DOHH2 (cell line): ENCODE measurements around the gene ACBD5.

ENCODE experiments used
- CTCF ChIP-seq: fragments of 200-600 bp; sonication (generic); IDR thresholded peaks from one replicate; pipeline ENCODE4 v1.5.1; 2014; ENCODE audit warnings: antibody characterized with exemption, mild to moderate bottlenecking, low read depth, low read length; ENCODE audit not compliant: poor library complexity, severe bottlenecking
- EZH2phosphoT487 ChIP-seq: fragments of 200-600 bp; sonication (generic); IDR thresholded peaks from 2 replicates; pipeline ENCODE4 v1.6.1; 2017; ENCODE audit warnings: borderline replicate concordance, mild to moderate bottlenecking, antibody characterized with exemption, low read length, moderate library complexity, mixed read lengths

- TF ChIP-seq CTCF (no peak), EZH2phosphoT487 (no peak)
These were observed at the start of gene ACBD5 for GRCh38 chr10:27240212-27241009.
